ENCODE results near the gene CDH23.

- TF ChIP-seq CTCF (IDR thresholded peaks at IDR 0.05) (no peak), POLR2A (IDR thresholded peaks at IDR 0.05) (no peak), POLR2AphosphoS5 (IDR thresholded peaks at IDR 0.05) (no peak)
Observed at GRCh38 chr10:71549766-71550533, 153.2 kb downstream of the CDH23 start.
